DOHH2 (cell line): Measurements from ENCODE around the gene TMEM95.

ENCODE experiments used
- H3F3A ChIP-seq: fragments of 200-600 bp; sonication (generic), shearing (Covaris generic); 2 replicates; pipeline ENCODE4 v1.6.0; 2016; ENCODE audit warnings: antibody characterized with exemption, mild to moderate bottlenecking; ENCODE audit not compliant: control insufficient read depth, insufficient read depth
- H3K27ac ChIP-seq: fragments of 200-600 bp; sonication (generic); 2 replicates; pipeline ENCODE4 v1.5.1; 2014; ENCODE audit warnings: low read depth, mild to moderate bottlenecking, low read length, moderate library complexity
- H3K27me3 ChIP-seq: fragments of 200-600 bp; sonication (generic); 2 replicates; pipeline ENCODE4 v1.6.1; 2014; ENCODE audit warnings: mild to moderate bottlenecking, low read length, mixed read lengths; ENCODE audit not compliant: control insufficient read depth
- H3K36me3 ChIP-seq: fragments of 200-600 bp; sonication (generic); 2 replicates; pipeline ENCODE4 v1.6.1; 2014; ENCODE audit warnings: mild to moderate bottlenecking, low read length, moderate library complexity, mixed read lengths; ENCODE audit not compliant: control insufficient read depth
- H3K4me1 ChIP-seq: fragments of 200-600 bp; sonication (generic); 2 replicates; pipeline ENCODE4 v1.6.1; 2014; ENCODE audit warnings: mild to moderate bottlenecking, low read length, mixed read lengths; ENCODE audit not compliant: control insufficient read depth
- H3K4me2 ChIP-seq: fragments of 200-600 bp; sonication (generic); 2 replicates; pipeline ENCODE4 v1.6.0; 2014; ENCODE audit warnings: mild to moderate bottlenecking, low read length, moderate library complexity
- H3K4me3 ChIP-seq: fragments of 200-600 bp; sonication (generic); 2 replicates; pipeline ENCODE4 v1.5.1; 2014; ENCODE audit warnings: mild to moderate bottlenecking, low read length, mixed read lengths
- H3K79me2 ChIP-seq: fragments of 200-600 bp; sonication (generic); 2 replicates; pipeline ENCODE4 v1.6.1; 2014; ENCODE audit warnings: mild to moderate bottlenecking, low read length, mixed read lengths; ENCODE audit not compliant: control insufficient read depth
- H3K9me2 ChIP-seq: fragments of 200-600 bp; sonication (generic); replicated peaks from 2 replicates; pipeline ENCODE4 v1.6.1; 2014; ENCODE audit warnings: mild to moderate bottlenecking, low read length, mixed read lengths; ENCODE audit not compliant: control insufficient read depth
- H3K9me3 ChIP-seq: fragments of 200-600 bp; sonication (generic); 2 replicates; pipeline ENCODE4 v1.6.1; 2014; ENCODE audit warnings: antibody characterized with exemption, low read length, mixed read lengths; ENCODE audit not compliant: control insufficient read depth, insufficient read depth
- H4K20me1 ChIP-seq: fragments of 200-600 bp; sonication (generic); 2 replicates; pipeline ENCODE4 v1.6.0; 2014; ENCODE audit warnings: low read depth, mild to moderate bottlenecking, antibody characterized with exemption, low read length, moderate library complexity; ENCODE audit not compliant: control insufficient read depth, insufficient read depth
- CTCF ChIP-seq: fragments of 200-600 bp; sonication (generic); IDR thresholded peaks from one replicate; pipeline ENCODE4 v1.5.1; 2014; ENCODE audit warnings: antibody characterized with exemption, mild to moderate bottlenecking, low read depth, low read length; ENCODE audit not compliant: poor library complexity, severe bottlenecking
- EZH2phosphoT487 ChIP-seq: fragments of 200-600 bp; sonication (generic); IDR thresholded peaks from 2 replicates; pipeline ENCODE4 v1.6.1; 2017; ENCODE audit warnings: borderline replicate concordance, mild to moderate bottlenecking, antibody characterized with exemption, low read length, moderate library complexity, mixed read lengths

Gene TMEM95

GRCh38 chr17:7312432-7313087 is 42.4 kb upstream of the TMEM95 start:
- Histone ChIP-seq H3K36me3 (peaks cover 86% of the 10 kb centered on the region), H3K27ac (peak overlapping the region; percentile 73; the same call in 1 of the 2 replicates), H4K20me1 (peaks cover 34% of the 10 kb centered on the region), H3K9me3 (no peaks in the 10 kb centered on the region), H3K79me2 (peaks cover 66% of the 10 kb centered on the region), H3K4me1 (peaks cover 58% of the 10 kb centered on the region), H3K27me3 (no peaks in the 10 kb centered on the region), H3K4me2 (peak overlapping the region; percentile 98), H3K4me3 (peak overlapping the region; percentile 85), H3F3A (peaks cover 71% of the 10 kb centered on the region), H3K9me2 (no peaks in the 10 kb centered on the region)
- TF ChIP-seq CTCF (no peak), EZH2phosphoT487 (no peak)

GRCh38 chr17:7313088-7313889 is 41.7 kb upstream of the TMEM95 start:
- Histone ChIP-seq H3K79me2 (peaks cover 59% of the 10 kb centered on the region), H3F3A (peaks cover 72% of the 10 kb centered on the region), H3K4me2 (peak overlapping the region; percentile 98), H3K27ac (peak overlapping the region; percentile 73), H4K20me1 (peaks cover 34% of the 10 kb centered on the region), H3K27me3 (no peaks in the 10 kb centered on the region), H3K9me3 (no peaks in the 10 kb centered on the region), H3K9me2 (no peaks in the 10 kb centered on the region), H3K4me3 (peak overlapping the region; percentile 85), H3K36me3 (peaks cover 86% of the 10 kb centered on the region), H3K4me1 (peaks cover 58% of the 10 kb centered on the region)
- TF ChIP-seq CTCF, result peak; percentile 24
- no peak for TF ChIP-seq EZH2phosphoT487

GRCh38 chr17:7313890-7314718 is 40.9 kb upstream of the TMEM95 start:
- peak overlapping the region; percentile 73 for H3K27ac ChIP-seq
- H3K9me3 ChIP-seq, result no peaks in the 10 kb centered on the region
- H3K4me2 ChIP-seq, result peak overlapping the region; percentile 98
- peak overlapping the region; percentile 85 for H3K4me3 ChIP-seq
- peaks cover 65% of the 10 kb centered on the region for H3F3A ChIP-seq
- no peak for TF ChIP-seq CTCF
- TF ChIP-seq EZH2phosphoT487, result no peak
- no peaks in the 10 kb centered on the region for H3K27me3 ChIP-seq
- peaks cover 56% of the 10 kb centered on the region for H3K4me1 ChIP-seq
- H3K79me2 ChIP-seq, result peaks cover 51% of the 10 kb centered on the region
- H3K36me3 ChIP-seq, result peaks cover 86% of the 10 kb centered on the region
- H3K9me2 ChIP-seq, result no peaks in the 10 kb centered on the region
- H4K20me1 ChIP-seq, result peaks cover 33% of the 10 kb centered on the region
